GM12892 (cell line): ENCODE data around the gene HOXC4.

ENCODE experiments used
- POLR2A ChIP-seq: IDR thresholded peaks from 2 replicates; pipeline ENCODE4 v1.6.1; 2011; ENCODE audit warnings: low read depth, low read length, control low read depth
- POLR2AphosphoS5 ChIP-seq: IDR thresholded peaks from 2 replicates; pipeline ENCODE4 v1.6.1; 2011; ENCODE audit warnings: low read depth, low read length, control low read depth
- TAF1 ChIP-seq: IDR thresholded peaks from 2 replicates; pipeline ENCODE4 v1.6.1; 2011; ENCODE audit warnings: low read depth, mild to moderate bottlenecking, control low read depth, low read length, borderline replicate concordance

DNA sequence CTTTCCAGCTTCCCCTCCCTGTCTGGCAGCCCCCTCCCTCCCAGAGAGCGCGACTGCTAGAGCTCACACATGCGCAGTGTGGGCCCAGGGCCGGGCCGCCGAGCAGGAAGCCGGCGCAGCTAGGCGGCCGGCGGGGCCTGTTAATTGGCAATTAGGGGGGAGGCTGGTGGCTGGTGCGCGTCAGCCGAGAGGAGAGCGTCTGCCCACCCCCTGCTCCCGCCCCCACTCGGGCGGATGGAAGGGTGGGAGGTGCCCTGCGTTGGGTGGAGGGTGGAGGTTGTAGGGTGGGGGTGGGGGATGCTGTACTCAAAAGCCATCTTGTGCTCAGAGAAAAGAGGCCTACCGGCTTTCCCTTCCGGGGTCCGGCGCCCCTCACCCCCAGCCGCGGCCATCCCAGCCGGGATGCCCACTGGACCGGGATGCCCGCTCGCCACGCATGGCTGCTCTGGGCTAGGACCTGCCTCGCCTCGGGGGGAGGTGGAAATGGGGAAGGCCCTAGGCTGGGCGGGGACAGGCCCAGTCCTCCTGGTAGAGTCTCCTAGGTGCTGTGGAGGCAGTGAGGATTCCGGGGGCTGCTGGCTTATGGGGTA lies 35.7 kb upstream of the HOXC4 start:
- TF ChIP-seq TAF1 (0 out of 2 replicates have a peak, but pooled peaks have one; percentile 4), POLR2A (peak; percentile 57; the same call in 1 of the 2 replicates), POLR2AphosphoS5 (peak; percentile 44; the same call in 1 of the 2 replicates)
